A673 (cell line): ENCODE measurements around the gene KLHL28.

Experiments
- EZH2 ChIP-seq: fragments of 200-600 bp; sonication (generic); IDR thresholded peaks from 2 replicates; pipeline ENCODE4 v1.6.1; 2017; ENCODE audit warnings: borderline replicate concordance, low read depth, mild to moderate bottlenecking, mixed read lengths, antibody characterized with exemption, low read length; ENCODE audit not compliant: poor library complexity, severe bottlenecking
- TF ChIP-seq, protein P1 (sequence below): fragments of 300-800, 200-600 bp; sonication (generic); conservative IDR thresholded peaks from 2 replicates; pipeline ENCODE4 v1.5.1; 2017; ENCODE audit warnings: low read depth, mild to moderate bottlenecking, antibody characterized with exemption, low read length, moderate library complexity, mixed read lengths

DNA sequence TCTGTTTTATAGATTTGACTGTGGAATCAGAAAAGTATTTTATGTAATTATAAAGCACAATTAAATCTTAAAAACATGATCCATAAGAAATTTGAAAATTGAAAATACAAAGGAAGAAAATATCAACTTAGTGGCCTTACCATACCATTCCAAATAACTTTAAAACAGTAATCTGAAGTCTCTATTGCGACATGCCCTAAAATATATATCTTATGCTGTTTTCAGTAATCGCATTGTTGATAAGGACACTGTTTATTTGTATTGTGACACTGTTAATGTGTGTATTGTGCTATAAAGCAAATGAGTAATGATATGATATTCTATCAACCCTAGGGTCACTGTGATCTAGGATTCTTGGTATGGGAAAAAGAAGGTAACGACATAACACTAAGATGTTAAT, 7.0 kb downstream of the KLHL28 start:
- TF ChIP-seq, protein P1, sequence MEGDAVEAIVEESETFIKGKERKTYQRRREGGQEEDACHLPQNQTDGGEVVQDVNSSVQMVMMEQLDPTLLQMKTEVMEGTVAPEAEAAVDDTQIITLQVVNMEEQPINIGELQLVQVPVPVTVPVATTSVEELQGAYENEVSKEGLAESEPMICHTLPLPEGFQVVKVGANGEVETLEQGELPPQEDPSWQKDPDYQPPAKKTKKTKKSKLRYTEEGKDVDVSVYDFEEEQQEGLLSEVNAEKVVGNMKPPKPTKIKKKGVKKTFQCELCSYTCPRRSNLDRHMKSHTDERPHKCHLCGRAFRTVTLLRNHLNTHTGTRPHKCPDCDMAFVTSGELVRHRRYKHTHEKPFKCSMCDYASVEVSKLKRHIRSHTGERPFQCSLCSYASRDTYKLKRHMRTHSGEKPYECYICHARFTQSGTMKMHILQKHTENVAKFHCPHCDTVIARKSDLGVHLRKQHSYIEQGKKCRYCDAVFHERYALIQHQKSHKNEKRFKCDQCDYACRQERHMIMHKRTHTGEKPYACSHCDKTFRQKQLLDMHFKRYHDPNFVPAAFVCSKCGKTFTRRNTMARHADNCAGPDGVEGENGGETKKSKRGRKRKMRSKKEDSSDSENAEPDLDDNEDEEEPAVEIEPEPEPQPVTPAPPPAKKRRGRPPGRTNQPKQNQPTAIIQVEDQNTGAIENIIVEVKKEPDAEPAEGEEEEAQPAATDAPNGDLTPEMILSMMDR: no peak
- TF ChIP-seq EZH2: no peak
